CD4-positive, alpha-beta T cell treated with Interleukin-17A for 1 hour (primary cell): ENCODE measurements around the gene SRRM3.
A peak's percentile ranks its signal among the peaks of the same experiment; 100 is the strongest.
"Not testable (repeated sequence)": the region's sequence is repeated elsewhere in the genome, so short reads cannot be mapped to it uniquely, and the experiment has no call there.

Experiments used
- DNase-seq: peaks from one replicate; pipeline ENCODE4 v3.0.0-alpha.2; 2020

SRRM3 gene

GRCh38 chr7:76292911-76293310, 91.2 kb downstream of the SRRM3 start:
- not testable (repeated sequence) for DNase-seq

- DNase-seq = no peak
These were observed 91.8 kb downstream of the SRRM3 start for GRCh38 chr7:76293407-76293901.

GRCh38 chr7:76294344-76295024, 92.8 kb downstream of the SRRM3 start:
- DNase-seq = no peak

- DNase-seq = no peak
These were observed 95.3 kb downstream of the SRRM3 start for GRCh38 chr7:76296743-76297740.

- DNase-seq = no peak
These were observed 98.6 kb downstream of the SRRM3 start for GRCh38 chr7:76300166-76300731.

DNA sequence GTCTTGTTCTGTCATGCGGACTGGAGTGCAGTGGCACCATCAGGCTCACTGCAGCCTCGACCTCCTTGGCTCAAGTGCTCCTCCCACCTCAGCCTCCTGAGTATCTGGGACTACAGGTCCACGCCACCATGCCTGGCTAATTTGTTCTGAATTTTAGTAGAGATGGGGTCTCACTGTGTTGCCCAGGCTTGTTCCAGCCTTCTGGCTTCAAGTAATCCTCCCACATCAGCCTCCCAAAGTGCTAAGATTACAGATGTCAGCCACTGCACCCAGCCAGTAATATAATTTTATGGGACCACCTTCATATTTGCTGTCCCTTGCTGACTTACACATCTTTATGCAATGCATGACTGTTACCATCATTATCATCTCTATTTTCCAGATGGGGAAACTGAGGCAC, 99.3 kb downstream of the SRRM3 start:
- no peak for DNase-seq

- DNase-seq = peak; percentile 84
These were observed 100.9 kb downstream of the SRRM3 start, which contains the start of gene HSPB1 for GRCh38 chr7:76302347-76303201. HSPB1 (plus strand) TSS chr7:76302673; CDS start chr7:76302713, 40 bp downstream.

- DNase-seq = peak; percentile 83
These were observed 101.8 kb downstream of the SRRM3 start for GRCh38 chr7:76303202-76304147.

DNA sequence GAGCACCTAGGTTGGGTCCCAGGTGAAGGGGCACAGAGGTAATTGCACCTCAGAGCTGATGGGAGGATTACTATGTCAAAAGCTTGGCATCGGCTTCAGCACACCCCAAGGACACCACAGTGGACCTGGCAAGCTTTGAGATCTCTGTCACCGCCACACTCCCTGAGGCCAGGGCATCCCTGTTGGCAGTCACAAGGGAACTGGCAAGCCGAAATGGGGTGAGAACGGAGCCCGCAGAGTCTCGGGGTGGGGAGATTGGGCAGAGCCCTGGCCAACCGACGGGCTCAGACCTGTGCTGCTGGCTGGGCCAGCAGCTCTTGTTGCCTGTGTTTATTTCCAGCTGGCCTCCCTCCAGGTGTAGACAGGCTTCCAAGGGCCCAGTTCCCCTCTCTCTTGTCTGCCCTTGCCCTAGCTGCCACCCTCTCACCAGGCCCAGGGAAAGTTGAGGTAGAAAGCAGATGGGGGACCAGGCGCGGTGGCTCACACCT, 103.2 kb downstream of the SRRM3 start:
- no peak for DNase-seq

DNA sequence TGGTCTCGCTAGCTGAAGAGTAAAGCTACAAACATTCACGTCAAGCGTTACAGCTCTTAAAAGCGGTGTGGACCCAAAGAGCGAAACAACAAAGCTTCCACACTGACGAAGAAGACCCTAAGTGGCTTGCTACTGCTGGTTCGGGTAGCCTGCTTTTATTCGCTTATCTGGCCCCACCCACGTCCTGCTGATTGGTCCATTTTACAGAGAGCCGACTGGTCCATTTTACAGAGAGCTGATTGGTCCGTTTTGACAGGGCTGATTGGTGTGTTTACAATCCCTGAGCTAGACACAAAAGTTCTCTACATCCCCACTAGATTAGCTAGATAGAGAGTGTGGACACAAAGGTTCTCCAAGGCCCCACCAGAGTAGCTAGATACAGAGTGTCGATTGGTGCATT, 107.2 kb downstream of the SRRM3 start:
- DNase-seq = not testable (repeated sequence)

DNA sequence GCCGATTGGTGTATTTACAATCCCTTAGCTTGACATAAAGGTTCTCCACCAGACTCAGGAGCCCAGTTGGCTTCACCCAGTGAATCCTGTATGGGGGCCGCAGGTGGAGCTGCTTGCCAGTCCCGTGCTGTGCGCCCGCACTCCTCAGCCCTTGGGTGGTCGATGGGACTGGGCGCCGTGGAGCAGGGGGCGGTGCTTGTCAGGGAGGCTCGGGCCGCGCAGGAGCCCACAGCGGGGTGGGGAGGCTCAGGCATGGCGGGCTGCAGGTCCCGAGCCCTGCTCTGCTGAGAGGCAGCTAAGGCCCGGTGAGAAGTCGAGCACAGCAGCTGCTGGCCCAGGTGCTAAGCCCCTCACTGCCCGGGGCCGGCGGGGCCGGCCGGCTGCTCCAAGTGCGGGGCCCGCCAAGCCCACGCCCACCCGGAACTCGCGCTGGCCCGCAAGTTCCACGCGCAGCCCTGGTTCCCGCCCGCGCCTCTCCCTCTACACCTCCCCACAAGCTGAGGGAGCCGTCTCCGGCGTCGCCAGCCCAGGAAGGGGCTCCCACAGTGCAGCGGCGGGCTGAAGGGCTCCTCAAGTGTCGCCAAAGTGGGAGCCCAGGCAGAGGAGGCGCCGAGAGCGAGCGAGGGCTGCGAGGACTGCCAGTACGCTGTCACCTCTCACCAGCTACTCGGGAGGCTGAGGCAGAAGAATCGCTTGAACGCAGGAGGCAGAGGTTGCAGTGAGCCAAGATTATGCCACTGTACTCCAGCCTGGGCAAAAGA, 107.8 kb downstream of the SRRM3 start:
- not testable (repeated sequence) for DNase-seq

DNA sequence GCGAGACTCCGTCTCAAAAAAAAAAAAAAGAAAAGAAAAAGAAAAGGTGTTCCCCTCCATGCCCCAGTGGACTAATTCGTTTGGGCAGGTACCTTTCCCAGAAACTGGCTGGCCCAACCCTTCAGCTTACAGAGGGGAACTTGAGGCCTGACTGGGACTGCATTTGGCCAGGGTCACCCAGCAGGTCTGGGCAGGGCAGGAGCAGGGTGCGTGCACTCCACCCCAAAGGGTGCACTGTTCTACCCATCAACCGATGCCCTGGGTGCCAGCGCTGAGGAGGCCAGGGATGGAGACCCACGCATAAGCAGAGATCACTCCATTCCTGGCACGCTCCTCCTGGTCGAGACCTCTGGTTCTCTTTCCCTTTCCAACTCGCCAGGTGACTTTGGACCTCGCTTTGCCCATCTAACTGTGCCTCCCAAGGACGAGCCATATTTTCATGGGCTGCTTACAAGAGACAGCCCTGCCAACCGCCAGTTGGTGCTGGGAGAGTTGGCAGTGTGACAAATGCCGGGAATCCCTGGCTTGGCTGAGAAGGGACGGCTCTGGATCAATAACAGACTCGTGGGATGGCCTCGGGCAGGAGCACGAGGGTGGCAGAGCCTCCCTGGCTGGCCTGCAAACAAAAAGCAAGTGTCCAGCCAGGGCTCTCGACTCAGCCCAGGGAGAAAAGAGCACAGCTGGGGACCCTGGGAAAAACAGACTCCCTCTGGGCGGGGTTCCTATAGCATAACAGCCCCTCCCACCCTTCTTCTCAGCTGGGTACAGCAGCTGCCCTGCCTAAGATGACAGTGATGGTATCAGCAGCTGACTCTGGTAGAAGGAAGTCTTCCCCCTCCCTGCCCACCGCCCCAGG, 108.6 kb downstream of the SRRM3 start:
- DNase-seq = no peak

DNA sequence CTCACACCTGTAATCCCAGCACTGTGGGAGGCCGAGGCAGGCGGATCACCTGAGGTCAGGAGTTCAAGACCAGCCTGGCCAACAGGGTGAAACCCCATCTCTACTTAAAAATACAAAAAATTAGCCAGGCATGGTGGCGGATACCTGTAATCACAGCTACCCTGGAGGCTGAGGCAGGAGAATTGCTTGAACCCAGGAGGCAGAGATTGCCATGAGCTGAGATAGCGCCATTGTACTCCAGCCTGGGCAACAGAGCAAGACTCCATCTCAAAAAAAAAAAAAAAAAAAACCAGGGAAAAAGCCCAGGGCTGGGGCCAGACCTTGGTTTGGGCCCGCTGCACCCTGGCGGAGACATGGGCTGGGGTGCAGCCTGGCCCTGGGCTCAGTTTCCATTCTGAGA, 110.1 kb downstream of the SRRM3 start:
- DNase-seq = not testable (repeated sequence)

GRCh38 chr7:76314042-76314721, 112.5 kb downstream of the SRRM3 start:
- peak; percentile 97 for DNase-seq

DNA sequence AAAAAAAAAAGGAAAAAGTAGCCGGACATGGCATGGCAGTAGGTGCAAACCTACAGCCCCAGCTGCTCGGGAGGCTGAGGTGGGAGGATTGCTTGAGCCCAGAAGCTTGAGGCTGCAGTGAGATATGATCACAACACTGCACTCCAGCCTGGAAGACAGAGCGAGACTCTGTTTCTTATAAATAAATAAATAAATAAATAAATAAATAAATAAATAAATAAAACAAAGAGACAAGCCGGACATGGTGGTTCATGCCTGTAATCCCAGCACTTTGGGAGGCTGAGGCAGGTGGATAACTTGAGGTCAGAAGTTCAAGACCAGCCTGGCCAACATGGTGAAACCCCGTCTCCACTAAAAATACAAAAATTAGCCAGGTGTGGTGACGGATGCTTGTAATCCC, 113.0 kb downstream of the SRRM3 start:
- DNase-seq = not testable (repeated sequence)

DNA sequence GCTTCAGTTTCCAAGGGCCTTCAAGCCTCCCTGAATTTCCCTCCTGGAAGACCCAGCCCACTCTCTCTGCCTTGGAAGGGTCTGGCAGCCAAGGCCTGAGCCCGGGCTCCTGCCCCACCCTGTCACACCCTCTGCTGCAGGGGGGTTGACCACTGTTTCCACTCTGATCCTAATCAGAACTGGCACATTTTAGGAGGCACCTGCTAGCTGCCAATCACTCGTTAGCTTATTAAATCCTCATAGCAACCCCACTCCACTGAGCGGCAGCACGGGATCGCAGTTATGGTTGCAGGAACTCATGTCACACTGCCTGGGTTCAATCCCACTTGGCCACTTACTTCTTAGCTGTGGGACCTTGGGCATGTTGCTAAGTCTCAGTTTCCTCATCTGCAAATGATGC, 113.7 kb downstream of the SRRM3 start:
- DNase-seq = no peak

DNA sequence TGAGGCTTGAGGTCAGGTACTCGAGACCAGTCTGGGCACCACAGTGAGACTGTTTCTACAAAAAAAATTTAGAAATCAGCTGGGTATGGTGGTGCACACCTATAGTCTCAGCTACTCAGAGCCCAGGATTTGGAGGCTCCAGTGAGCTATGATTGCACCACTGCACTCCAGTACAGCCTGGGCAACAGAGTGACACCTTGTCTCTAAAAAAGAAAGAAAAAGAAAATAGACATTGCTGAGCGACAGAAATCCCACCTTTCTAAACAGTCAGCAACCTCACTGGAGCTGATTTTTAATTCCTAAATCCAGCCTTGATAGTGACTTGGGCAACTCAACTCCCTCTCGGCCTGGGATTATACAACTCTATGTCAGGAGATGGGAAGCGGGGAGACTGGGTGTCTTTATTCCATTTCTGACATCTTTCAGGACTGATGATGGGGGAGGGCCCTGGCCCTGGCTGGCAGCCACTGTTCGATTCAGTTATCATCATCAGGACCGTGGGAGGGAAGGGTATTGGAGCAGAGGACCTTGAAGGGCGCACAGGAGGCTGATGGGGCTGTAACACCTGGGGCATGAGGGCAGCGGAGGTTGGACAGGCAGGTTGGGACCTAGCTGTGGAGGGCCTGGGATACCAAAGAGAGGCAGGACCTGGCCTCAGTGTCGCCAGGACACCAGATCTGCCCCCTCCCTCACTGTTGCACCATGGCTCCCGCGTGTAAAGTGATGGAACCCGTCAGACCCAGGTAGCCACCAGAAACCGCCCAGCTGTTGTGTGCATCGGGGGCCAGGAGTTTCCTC, 115.5 kb downstream of the SRRM3 start:
- no peak for DNase-seq
